SK-N-SH (cell line): Measurements from ENCODE around the gene FJX1. TPM values are rescaled to one million over a fixed set of nuclear protein-coding genes. Genes with fewer than 3 reads are reported as not detected.

Experiments used
- CTCF ChIA-PET: fragments of 300-600, 350-600 bp; formaldehyde crosslinking; extraction: SDS; loops from one replicate; lab custom pipeline; 2021; lab: Yijun Ruan, JAX
- POLR2A ChIA-PET: fragments of 350-600 bp; sonication (Branson Sonifier 250); formaldehyde crosslinking; extraction: SDS; loops from one replicate; lab custom pipeline; 2020; ENCODE audit warnings: antibody characterized with exemption, inconsistent platforms; lab: Yijun Ruan, JAX
- DNase-seq: peaks from one replicate; pipeline ENCODE4 v3.0.0; 2012
- H2AFZ ChIP-seq: fragments of 200-600 bp; sonication (generic); 2 replicates; pipeline ENCODE4 v1.8.1; 2016; ENCODE audit warnings: antibody characterized with exemption, mild to moderate bottlenecking, low read depth
- H3F3A ChIP-seq: fragments of 200-600 bp; sonication (generic); replicated peaks from 2 replicates; pipeline ENCODE3; 2016; ENCODE audit warnings: antibody characterized with exemption, mild to moderate bottlenecking; ENCODE audit not compliant: insufficient read depth
- H3K27ac ChIP-seq, 2 experiments: fragments of 200-500 bp in 1 of 2; fragments of 200-600 bp in 1 of 2; sonication (Bioruptor generic) in 1 of 2; sonication (generic), shearing (Covaris generic) in 1 of 2; 2 replicates each; pipeline versions ENCODE4 v1.5.1 to v1.6.1; 2014 to 2016; ENCODE audit warnings: low read depth in 2 of 2, inconsistent platforms in 1 of 2, low read length in 1 of 2, mild to moderate bottlenecking in 1 of 2, mixed read lengths in 1 of 2
- H3K27me3 ChIP-seq: fragments of 200-600 bp; sonication (generic), shearing (Covaris generic); 2 replicates; pipeline ENCODE4 v1.6.1; 2016; ENCODE audit warnings: mixed run types; ENCODE audit not compliant: insufficient read depth
- H3K36me3 ChIP-seq, 2 experiments: fragments of 200-500 bp in 1 of 2; fragments of 200-600 bp in 1 of 2; sonication (Bioruptor generic) in 1 of 2; sonication (generic) in 1 of 2; replicated peaks in 1 of 2; 2 replicates each; pipeline versions ENCODE3 to v1.5.1; 2014 to 2016; ENCODE audit warnings: low read length in 1 of 2, mild to moderate bottlenecking in 1 of 2; ENCODE audit not compliant: insufficient read depth in 2 of 2, control insufficient read depth in 1 of 2
- H3K4me1 ChIP-seq, 2 experiments: fragments of 200-500 bp in 1 of 2; fragments of 200-600 bp in 1 of 2; sonication (Bioruptor generic) in 1 of 2; sonication (generic), shearing (Covaris generic) in 1 of 2; 2 replicates each; pipeline versions ENCODE4 v1.5.1 to v1.6.1; 2014 to 2016; ENCODE audit warnings: low read depth in 1 of 2, low read length in 1 of 2, mixed run types in 1 of 2; ENCODE audit not compliant: insufficient read depth in 2 of 2, control insufficient read depth in 1 of 2
- H3K4me2 ChIP-seq: fragments of 200-600 bp; sonication (generic), shearing (Covaris generic); 2 replicates; pipeline ENCODE4 v1.6.1; 2017; ENCODE audit warnings: mixed run types
- H3K4me3 ChIP-seq, 2 experiments: fragments of 200-500 bp in 1 of 2; fragments of 200-600 bp in 1 of 2; sonication (Bioruptor generic) in 1 of 2; sonication (generic), shearing (Covaris generic) in 1 of 2; 2 replicates each; pipeline versions ENCODE4 v1.5.1 to v1.8.1; 2014 to 2016; ENCODE audit warnings: low read depth in 2 of 2, inconsistent platforms in 1 of 2, low read length in 1 of 2, mild to moderate bottlenecking in 1 of 2, mixed read lengths in 1 of 2, moderate library complexity in 1 of 2
- H3K79me2 ChIP-seq: fragments of 200-600 bp; sonication (generic); 2 replicates; pipeline ENCODE4 v1.8.1; 2017; ENCODE audit warnings: mild to moderate bottlenecking; ENCODE audit not compliant: insufficient read depth
- H3K9ac ChIP-seq: fragments of 200-600 bp; sonication (generic); 2 replicates; pipeline ENCODE4 v1.6.1; 2017; ENCODE audit warnings: mixed run types
- H3K9me2 ChIP-seq: fragments of 200-600 bp; sonication (generic); 2 replicates; pipeline ENCODE4 v1.6.1; 2017; ENCODE audit warnings: mixed run types
- H3K9me3 ChIP-seq: fragments of 200-600 bp; sonication (generic); 2 replicates; pipeline ENCODE4 v1.6.1; 2017; ENCODE audit warnings: mixed run types, mild to moderate bottlenecking, moderate library complexity
- H4K20me1 ChIP-seq: fragments of 200-600 bp; sonication (generic); 2 replicates; pipeline ENCODE4 v1.6.1; 2017; ENCODE audit warnings: mild to moderate bottlenecking, mixed run types; ENCODE audit not compliant: insufficient read depth
- CHD2 ChIP-seq: fragments of 150-350 bp; IDR thresholded peaks from 2 replicates; pipeline ENCODE4 v1.6.1; 2018; ENCODE audit warnings: low read length; ENCODE audit not compliant: partially characterized antibody
- EP300 ChIP-seq, 2 experiments: IDR thresholded peaks; 2 replicates each; pipeline versions ENCODE4 v1.4.0 to v1.6.1; 2012; ENCODE audit warnings: borderline replicate concordance in 1 of 2, low read depth in 1 of 2, low read length in 1 of 2
- EZH2phosphoT487 ChIP-seq: fragments of 200-600 bp; sonication (generic); IDR thresholded peaks from 2 replicates; pipeline ENCODE4 v1.6.1; 2017; ENCODE audit warnings: low read depth, mixed run types, mild to moderate bottlenecking, antibody characterized with exemption, moderate library complexity, borderline replicate concordance
- FOSL2 ChIP-seq: IDR thresholded peaks from 2 replicates; pipeline ENCODE4 v1.4.0; 2012; ENCODE audit warnings: low read depth, mild to moderate bottlenecking, moderate library complexity, borderline replicate concordance
- JUND ChIP-seq: IDR thresholded peaks from 2 replicates; pipeline ENCODE4 v1.4.0; 2012
- MEF2A ChIP-seq: IDR thresholded peaks from 2 replicates; pipeline ENCODE4 v1.4.0; 2012; ENCODE audit warnings: low read depth, borderline replicate concordance
- NFIC ChIP-seq: IDR thresholded peaks from 2 replicates; pipeline ENCODE4 v1.4.0; 2012; ENCODE audit warnings: borderline replicate concordance
- NRF1 ChIP-seq: IDR thresholded peaks from 2 replicates; pipeline ENCODE4 v1.6.1; 2012; ENCODE audit warnings: low read depth, mild to moderate bottlenecking, low read length
- POLR2AphosphoS5 ChIP-seq: IDR thresholded peaks from 2 replicates; pipeline ENCODE4 v1.6.1; 2012; ENCODE audit warnings: low read depth, low read length
- RCOR1 ChIP-seq: fragments of 150-350 bp; IDR thresholded peaks from 2 replicates; pipeline ENCODE4 v1.6.1; 2017; ENCODE audit warnings: antibody characterized with exemption, low read length
- RXRA ChIP-seq: IDR thresholded peaks from 2 replicates; pipeline ENCODE4 v1.4.0; 2012; ENCODE audit warnings: low read depth, mild to moderate bottlenecking, borderline replicate concordance
- SIN3A ChIP-seq: IDR thresholded peaks from 2 replicates; pipeline ENCODE4 v1.6.1; 2012; ENCODE audit warnings: low read depth, mild to moderate bottlenecking, low read length, moderate library complexity, borderline replicate concordance
- SMC3 ChIP-seq: IDR thresholded peaks from 2 replicates; pipeline ENCODE4 v1.6.1; 2012; ENCODE audit warnings: low read depth, low read length, improper control_type of control experiment
- TEAD4 ChIP-seq: IDR thresholded peaks from 2 replicates; pipeline ENCODE4 v1.4.0; 2012; ENCODE audit warnings: mild to moderate bottlenecking, borderline replicate concordance; ENCODE audit not compliant: insufficient read depth
- WGBS: methylation state at CpG from one replicate; pipeline ENCODE4 v1.1.6; 2017; ENCODE audit warnings: low lambda C conversion rate; 5-methylcytosine and 5-hydroxymethylcytosine counted together
- polyA plus RNA-seq, 3 experiments: library from polyadenylated mRNA; depleted of rRNA; stranded (reverse); fragments of >200 nt; gene quantifications; 2 replicates each; pipeline ENCODE4 v1.2.3, GENCODE V29; 2012
- TF ChIP-seq, protein P1 (sequence below): IDR thresholded peaks from 2 replicates; pipeline ENCODE4 v1.6.1; 2012; ENCODE audit warnings: mild to moderate bottlenecking, low read depth, low read length, moderate library complexity
- TF ChIP-seq, protein P2 (sequence below): fragments of 150-350 bp; IDR thresholded peaks from 2 replicates; pipeline ENCODE4 v1.6.1; 2016; ENCODE audit warnings: mild to moderate bottlenecking, low read depth, low read length
- TF ChIP-seq, protein P3 (sequence below): IDR thresholded peaks from 2 replicates; pipeline ENCODE4 v1.4.0; 2012; ENCODE audit warnings: low read depth
- TF ChIP-seq, protein P4 (sequence below): fragments of 150-350 bp; IDR thresholded peaks from 2 replicates; pipeline ENCODE4 v1.6.1; 2017; ENCODE audit warnings: antibody characterized with exemption, low read length, low read depth, borderline replicate concordance
- TF ChIP-seq, protein P5 (sequence below): IDR thresholded peaks from 2 replicates; pipeline ENCODE4; 2012
- TF ChIP-seq, protein P6 (sequence below): IDR thresholded peaks from 2 replicates; pipeline ENCODE4 v1.4.0; 2012; ENCODE audit warnings: low read depth, borderline replicate concordance

Gene FJX1
- polyA plus RNA-seq, 1 of the 3 experiments (the other 2 are of a cell fraction), result 34.5 TPM

DNA sequence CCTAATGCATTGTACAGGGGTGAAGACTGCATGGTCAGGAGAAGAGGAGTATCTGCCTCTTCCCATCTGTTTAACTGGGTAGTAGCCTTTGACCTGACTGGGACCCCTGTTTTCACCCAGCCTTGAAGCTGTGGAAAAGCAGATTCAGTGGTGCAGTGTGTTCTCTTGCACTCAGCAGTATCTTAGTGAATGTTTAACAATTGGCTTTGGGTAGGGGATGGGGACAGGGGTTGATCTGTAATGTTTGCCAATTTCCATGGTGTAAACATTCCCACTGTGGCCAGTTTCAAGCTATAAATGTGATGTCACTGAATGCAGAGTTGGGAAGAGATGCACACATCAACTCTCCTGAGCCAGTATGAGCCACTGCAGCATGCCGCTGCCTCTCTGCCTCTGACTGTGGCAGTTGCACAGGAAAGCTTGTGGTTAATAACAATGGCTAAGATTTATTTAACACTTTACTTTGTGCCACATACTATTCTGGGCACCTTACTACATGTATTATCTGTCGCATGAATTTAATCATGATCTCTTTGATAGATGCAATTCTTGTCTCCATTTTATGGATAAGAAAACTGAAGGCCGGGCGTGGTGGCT, 15.7 kb downstream of the FJX1 start:
- Histone ChIP-seq H3K9me2 (no peaks in the 10 kb centered on the region), H3K9me3 (no peaks in the 10 kb centered on the region), H3K4me3 (no peak overlapping the region), H3K27me3 (no peaks in the 10 kb centered on the region), H3F3A (peaks cover 7% of the 10 kb centered on the region), H3K9ac (no peak overlapping the region), H4K20me1 (no peaks in the 10 kb centered on the region), H3K79me2 (no peaks in the 10 kb centered on the region), H3K27ac (no peak overlapping the region), H2AFZ (no peak overlapping the region), H3K36me3 (no peaks in the 10 kb centered on the region), H3K4me1 (peaks cover 0 to 24% of the 10 kb centered on the region in 2 experiments; a peak in 2 of 4 replicates), H3K4me2 (no peak overlapping the region)
- WGBS, result 86% methylated on average over 4 of the region's 4 CpGs
- POLR2A ChIA-PET, result no interaction called here
- CTCF ChIA-PET, result interaction anchor here (1.7 to 2.3 kb wide), 2 partner anchors 11 to 14 kb away, joined by 5 to 11 read pairs; no protein-coding TSS in a partner anchor
- TF ChIP-seq TEAD4 (no peak), RXRA (no peak), SIN3A (no peak), FOSL2 (no peak), RCOR1 (no peak), EZH2phosphoT487 (no peak), MEF2A (no peak), NRF1 (no peak), SMC3 (no peak), JUND (no peak), NFIC (no peak), POLR2AphosphoS5 (no peak), EP300 (IDR thresholded peaks at IDR 0.05; ENCODE audit: borderline replicate concordance in 1 of 2, low read depth in 1 of 2, low read length in 1 of 2) (no peak), CHD2 (no peak)
- TF ChIP-seq, protein P1, sequence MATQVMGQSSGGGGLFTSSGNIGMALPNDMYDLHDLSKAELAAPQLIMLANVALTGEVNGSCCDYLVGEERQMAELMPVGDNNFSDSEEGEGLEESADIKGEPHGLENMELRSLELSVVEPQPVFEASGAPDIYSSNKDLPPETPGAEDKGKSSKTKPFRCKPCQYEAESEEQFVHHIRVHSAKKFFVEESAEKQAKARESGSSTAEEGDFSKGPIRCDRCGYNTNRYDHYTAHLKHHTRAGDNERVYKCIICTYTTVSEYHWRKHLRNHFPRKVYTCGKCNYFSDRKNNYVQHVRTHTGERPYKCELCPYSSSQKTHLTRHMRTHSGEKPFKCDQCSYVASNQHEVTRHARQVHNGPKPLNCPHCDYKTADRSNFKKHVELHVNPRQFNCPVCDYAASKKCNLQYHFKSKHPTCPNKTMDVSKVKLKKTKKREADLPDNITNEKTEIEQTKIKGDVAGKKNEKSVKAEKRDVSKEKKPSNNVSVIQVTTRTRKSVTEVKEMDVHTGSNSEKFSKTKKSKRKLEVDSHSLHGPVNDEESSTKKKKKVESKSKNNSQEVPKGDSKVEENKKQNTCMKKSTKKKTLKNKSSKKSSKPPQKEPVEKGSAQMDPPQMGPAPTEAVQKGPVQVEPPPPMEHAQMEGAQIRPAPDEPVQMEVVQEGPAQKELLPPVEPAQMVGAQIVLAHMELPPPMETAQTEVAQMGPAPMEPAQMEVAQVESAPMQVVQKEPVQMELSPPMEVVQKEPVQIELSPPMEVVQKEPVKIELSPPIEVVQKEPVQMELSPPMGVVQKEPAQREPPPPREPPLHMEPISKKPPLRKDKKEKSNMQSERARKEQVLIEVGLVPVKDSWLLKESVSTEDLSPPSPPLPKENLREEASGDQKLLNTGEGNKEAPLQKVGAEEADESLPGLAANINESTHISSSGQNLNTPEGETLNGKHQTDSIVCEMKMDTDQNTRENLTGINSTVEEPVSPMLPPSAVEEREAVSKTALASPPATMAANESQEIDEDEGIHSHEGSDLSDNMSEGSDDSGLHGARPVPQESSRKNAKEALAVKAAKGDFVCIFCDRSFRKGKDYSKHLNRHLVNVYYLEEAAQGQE, result no peak
- TF ChIP-seq, protein P2, sequence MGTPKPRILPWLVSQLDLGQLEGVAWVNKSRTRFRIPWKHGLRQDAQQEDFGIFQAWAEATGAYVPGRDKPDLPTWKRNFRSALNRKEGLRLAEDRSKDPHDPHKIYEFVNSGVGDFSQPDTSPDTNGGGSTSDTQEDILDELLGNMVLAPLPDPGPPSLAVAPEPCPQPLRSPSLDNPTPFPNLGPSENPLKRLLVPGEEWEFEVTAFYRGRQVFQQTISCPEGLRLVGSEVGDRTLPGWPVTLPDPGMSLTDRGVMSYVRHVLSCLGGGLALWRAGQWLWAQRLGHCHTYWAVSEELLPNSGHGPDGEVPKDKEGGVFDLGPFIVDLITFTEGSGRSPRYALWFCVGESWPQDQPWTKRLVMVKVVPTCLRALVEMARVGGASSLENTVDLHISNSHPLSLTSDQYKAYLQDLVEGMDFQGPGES, result no peak
- TF ChIP-seq, protein P3, sequence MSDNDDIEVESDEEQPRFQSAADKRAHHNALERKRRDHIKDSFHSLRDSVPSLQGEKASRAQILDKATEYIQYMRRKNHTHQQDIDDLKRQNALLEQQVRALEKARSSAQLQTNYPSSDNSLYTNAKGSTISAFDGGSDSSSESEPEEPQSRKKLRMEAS, result no peak
- TF ChIP-seq, protein P4, sequence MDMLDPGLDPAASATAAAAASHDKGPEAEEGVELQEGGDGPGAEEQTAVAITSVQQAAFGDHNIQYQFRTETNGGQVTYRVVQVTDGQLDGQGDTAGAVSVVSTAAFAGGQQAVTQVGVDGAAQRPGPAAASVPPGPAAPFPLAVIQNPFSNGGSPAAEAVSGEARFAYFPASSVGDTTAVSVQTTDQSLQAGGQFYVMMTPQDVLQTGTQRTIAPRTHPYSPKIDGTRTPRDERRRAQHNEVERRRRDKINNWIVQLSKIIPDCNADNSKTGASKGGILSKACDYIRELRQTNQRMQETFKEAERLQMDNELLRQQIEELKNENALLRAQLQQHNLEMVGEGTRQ, result no peak
- TF ChIP-seq, protein P5, sequence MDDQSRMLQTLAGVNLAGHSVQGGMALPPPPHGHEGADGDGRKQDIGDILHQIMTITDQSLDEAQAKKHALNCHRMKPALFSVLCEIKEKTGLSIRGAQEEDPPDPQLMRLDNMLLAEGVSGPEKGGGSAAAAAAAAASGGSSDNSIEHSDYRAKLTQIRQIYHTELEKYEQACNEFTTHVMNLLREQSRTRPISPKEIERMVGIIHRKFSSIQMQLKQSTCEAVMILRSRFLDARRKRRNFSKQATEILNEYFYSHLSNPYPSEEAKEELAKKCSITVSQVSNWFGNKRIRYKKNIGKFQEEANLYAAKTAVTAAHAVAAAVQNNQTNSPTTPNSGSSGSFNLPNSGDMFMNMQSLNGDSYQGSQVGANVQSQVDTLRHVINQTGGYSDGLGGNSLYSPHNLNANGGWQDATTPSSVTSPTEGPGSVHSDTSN, result no peak
- TF ChIP-seq, protein P6, sequence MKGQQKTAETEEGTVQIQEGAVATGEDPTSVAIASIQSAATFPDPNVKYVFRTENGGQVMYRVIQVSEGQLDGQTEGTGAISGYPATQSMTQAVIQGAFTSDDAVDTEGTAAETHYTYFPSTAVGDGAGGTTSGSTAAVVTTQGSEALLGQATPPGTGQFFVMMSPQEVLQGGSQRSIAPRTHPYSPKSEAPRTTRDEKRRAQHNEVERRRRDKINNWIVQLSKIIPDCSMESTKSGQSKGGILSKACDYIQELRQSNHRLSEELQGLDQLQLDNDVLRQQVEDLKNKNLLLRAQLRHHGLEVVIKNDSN, result no peak
- no peak for DNase-seq
